Mesenchymal stem cell (in vitro differentiated cells and primary cell): ENCODE data around the gene EPHB6.

ENCODE experiments used
- DNase-seq: peaks from one replicate; pipeline ENCODE4 v3.0.0-alpha.2; 2013
- H2AFZ ChIP-seq: one replicate; pipeline ENCODE4 v1.6.1; 2013; ENCODE audit warnings: low read depth, mild to moderate bottlenecking, control low read depth, inconsistent platforms, low read length, moderate library complexity
- H2AK5ac ChIP-seq: 2 replicates; pipeline ENCODE4 v1.6.1; 2013; ENCODE audit warnings: low read length, moderate library complexity, mild to moderate bottlenecking, inconsistent platforms; ENCODE audit not compliant: severe bottlenecking
- H2BK120ac ChIP-seq: one replicate; pipeline ENCODE4 v1.6.1; 2013; ENCODE audit warnings: low read depth, mild to moderate bottlenecking, inconsistent platforms, low read length, moderate library complexity
- H2BK12ac ChIP-seq, 2 experiments: one replicate each; pipeline ENCODE4 v1.6.1; 2013; ENCODE audit warnings: inconsistent platforms in 2 of 2, low read length in 2 of 2, mild to moderate bottlenecking in 2 of 2, moderate library complexity in 2 of 2, control low read depth in 1 of 2
- H2BK15ac ChIP-seq: one replicate; pipeline ENCODE4 v1.6.1; 2013; ENCODE audit warnings: mild to moderate bottlenecking, low read depth, inconsistent platforms; ENCODE audit not compliant: poor library complexity, severe bottlenecking
- H2BK5ac ChIP-seq: 2 replicates; pipeline ENCODE4 v1.6.1; 2013; ENCODE audit warnings: low read depth, mild to moderate bottlenecking, low read length, control low read depth, inconsistent platforms; ENCODE audit not compliant: poor library complexity, severe bottlenecking
- H3K14ac ChIP-seq, 2 experiments: one replicate each; pipeline ENCODE4 v1.6.1; 2013; ENCODE audit warnings: inconsistent platforms in 2 of 2, low read length in 2 of 2, control low read depth in 1 of 2, mild to moderate bottlenecking in 1 of 2, moderate library complexity in 1 of 2
- H3K18ac ChIP-seq, 2 experiments: one replicate each; pipeline ENCODE4 v1.6.1; 2013; ENCODE audit warnings: inconsistent platforms in 2 of 2, low read length in 2 of 2, control low read depth in 1 of 2, low read depth in 1 of 2, mild to moderate bottlenecking in 1 of 2
- H3K23ac ChIP-seq, 2 experiments: one replicate each; pipeline ENCODE4 v1.6.1; 2013; ENCODE audit warnings: inconsistent platforms in 2 of 2, low read length in 2 of 2, mild to moderate bottlenecking in 2 of 2, moderate library complexity in 2 of 2, control low read depth in 1 of 2
- H3K27ac ChIP-seq: 2 replicates; pipeline ENCODE4 v1.5.1; 2013; ENCODE audit warnings: mild to moderate bottlenecking, moderate library complexity, low read length, control low read depth, inconsistent platforms; ENCODE audit not compliant: poor library complexity, severe bottlenecking
- H3K27me3 ChIP-seq, 2 experiments: 2 replicates each; pipeline versions ENCODE4 v1.6.1 to v1.7.0; 2013; ENCODE audit warnings: low read length in 2 of 2, mild to moderate bottlenecking in 2 of 2, moderate library complexity in 2 of 2, control low read depth in 1 of 2, inconsistent platforms in 1 of 2; ENCODE audit not compliant: control insufficient read depth in 1 of 2, insufficient read depth in 1 of 2
- H3K36me3 ChIP-seq, 2 experiments: 2 replicates each; pipeline versions ENCODE4 v1.6.1 to v1.7.0; 2013; ENCODE audit warnings: low read length in 2 of 2, control low read depth in 1 of 2, inconsistent platforms in 1 of 2, low read depth in 1 of 2, mild to moderate bottlenecking in 1 of 2; ENCODE audit not compliant: insufficient read depth in 2 of 2, control insufficient read depth in 1 of 2
- H3K4ac ChIP-seq, 2 experiments: one replicate each; pipeline ENCODE4 v1.6.1; 2013; ENCODE audit warnings: inconsistent platforms in 2 of 2, low read length in 2 of 2, mild to moderate bottlenecking in 2 of 2, moderate library complexity in 2 of 2, control low read depth in 1 of 2, low read depth in 1 of 2
- H3K4me1 ChIP-seq: 2 replicates; pipeline ENCODE4 v1.6.1; 2013; ENCODE audit warnings: low read depth, low read length, control low read depth; ENCODE audit not compliant: control insufficient read depth, insufficient read depth
- H3K4me2 ChIP-seq: 2 replicates; pipeline ENCODE4 v1.6.1; 2013; ENCODE audit warnings: low read length, mild to moderate bottlenecking, inconsistent platforms; ENCODE audit not compliant: poor library complexity, severe bottlenecking
- H3K4me3 ChIP-seq, 2 experiments: 2 replicates each; pipeline versions ENCODE4 v1.5.1 to v1.7.0; 2013; ENCODE audit warnings: low read length in 2 of 2, mild to moderate bottlenecking in 2 of 2, control low read depth in 1 of 2, low read depth in 1 of 2; ENCODE audit not compliant: insufficient read depth in 1 of 2
- H3K79me1 ChIP-seq: replicated peaks from 2 replicates; pipeline ENCODE4 v1.6.1; 2013; ENCODE audit warnings: mild to moderate bottlenecking, control low read depth, low read length, inconsistent platforms; ENCODE audit not compliant: poor library complexity, severe bottlenecking
- H3K9ac ChIP-seq: 2 replicates; pipeline ENCODE4 v1.7.0; 2013; ENCODE audit warnings: mild to moderate bottlenecking, low read length, moderate library complexity
- H3K9me3 ChIP-seq: 2 replicates; pipeline ENCODE4 v1.7.0; 2013; ENCODE audit warnings: mild to moderate bottlenecking, low read length; ENCODE audit not compliant: control insufficient read depth
- H4K8ac ChIP-seq: one replicate; pipeline ENCODE4 v1.6.1; 2013; ENCODE audit warnings: inconsistent platforms, mild to moderate bottlenecking, low read length, moderate library complexity
- H4K91ac ChIP-seq: one replicate; pipeline ENCODE4 v1.6.1; 2013; ENCODE audit warnings: mild to moderate bottlenecking, low read length, inconsistent platforms
- WGBS: methylation state at CpG from one replicate; pipeline ENCODE4 v1.1.7; 2013; ENCODE audit warnings: mixed read lengths; 5-methylcytosine and 5-hydroxymethylcytosine counted together

The EPHB6 gene

DNA sequence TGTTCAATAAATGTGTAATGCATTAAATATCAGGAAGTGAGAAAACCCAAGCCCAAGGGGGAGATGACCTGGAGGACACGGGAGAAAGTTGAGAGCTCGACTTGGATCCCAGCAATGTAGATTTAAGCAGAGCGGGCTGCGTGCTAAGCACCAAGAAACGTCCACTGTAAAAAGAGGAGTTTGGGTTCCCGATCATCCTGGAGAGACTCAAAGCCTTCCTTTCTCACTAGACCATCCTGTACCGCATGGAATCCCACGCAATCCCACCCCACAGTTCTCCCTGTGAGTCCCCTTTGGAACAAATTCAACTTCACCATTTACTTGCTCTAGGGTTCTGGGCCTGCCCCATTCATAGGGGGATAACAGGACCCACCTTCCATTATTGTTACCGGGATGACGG is 28.3 kb downstream of the EPHB6 start:
- H4K91ac ChIP-seq, result no peak overlapping the region
- H3K4me1 ChIP-seq, result peaks cover 1% of the 10 kb centered on the region
- WGBS, result 89% methylated on average over 10 of the region's 10 CpGs
- peaks cover 19 to 73% of the 10 kb centered on the region in 2 experiments for H3K27me3 ChIP-seq
- H3K23ac ChIP-seq, result no peak overlapping the region
- H3K79me1 ChIP-seq, result no peaks in the 10 kb centered on the region
- no peak overlapping the region for H3K14ac ChIP-seq
- no peak overlapping the region for H2BK120ac ChIP-seq
- no peaks in the 10 kb centered on the region for H3K36me3 ChIP-seq
- no peak overlapping the region for H2BK5ac ChIP-seq
- H4K8ac ChIP-seq, result no peak overlapping the region
- H3K4me3 ChIP-seq, result no peak overlapping the region
- H2BK12ac ChIP-seq, result no peak overlapping the region
- no peaks in the 10 kb centered on the region for H3K9me3 ChIP-seq
- H2BK15ac ChIP-seq, result no peak overlapping the region
- H3K4me2 ChIP-seq, result no peak overlapping the region
- H3K27ac ChIP-seq, result no peak overlapping the region
- no peak overlapping the region for H3K9ac ChIP-seq
- no peak for DNase-seq
- no peak overlapping the region for H2AFZ ChIP-seq
- H2AK5ac ChIP-seq, result no peak overlapping the region
- no peak overlapping the region for H3K18ac ChIP-seq
- no peak overlapping the region for H3K4ac ChIP-seq

DNA sequence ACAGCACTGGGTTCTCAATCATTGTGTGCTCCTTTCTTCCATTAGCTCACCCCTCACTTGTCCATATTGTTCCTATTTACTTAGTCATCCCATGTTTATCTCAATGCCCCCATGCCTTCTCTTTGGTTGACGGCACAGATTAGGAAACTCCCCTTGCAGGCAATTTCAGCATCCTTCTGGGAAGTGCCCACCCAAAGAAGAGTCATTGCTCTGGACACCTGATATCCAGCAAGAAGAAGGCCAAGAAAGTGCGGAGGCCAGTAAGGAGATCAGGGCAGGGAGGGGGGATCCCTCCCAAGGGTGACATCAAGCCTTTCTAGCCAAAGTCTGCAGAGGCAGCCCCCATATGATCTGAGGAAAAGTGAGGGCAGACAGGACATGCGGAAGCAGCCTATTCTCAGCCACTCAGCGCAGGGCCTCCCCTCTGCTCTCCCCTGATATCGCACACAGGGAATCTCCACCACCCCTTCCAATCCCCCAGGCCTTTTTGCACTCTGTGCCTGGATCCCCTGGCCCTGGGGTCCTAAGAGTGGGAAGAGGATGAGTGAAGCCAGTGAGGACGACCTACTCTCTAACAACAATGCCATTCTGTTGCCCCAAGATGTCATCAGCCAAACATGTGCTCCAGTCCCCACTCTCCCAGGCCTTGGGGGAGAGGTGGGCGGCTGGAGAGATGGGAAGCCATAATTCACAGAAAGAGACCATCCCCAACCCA is 28.9 kb downstream of the EPHB6 start:
- Histone ChIP-seq H3K79me1 (no peaks in the 10 kb centered on the region), H4K8ac (no peak overlapping the region), H3K27me3 (peaks cover 19 to 69% of the 10 kb centered on the region in 2 experiments), H2AK5ac (no peak overlapping the region), H2BK15ac (no peak overlapping the region), H3K18ac (no peak overlapping the region), H2BK12ac (no peak overlapping the region), H3K14ac (no peak overlapping the region), H2BK5ac (no peak overlapping the region), H3K23ac (no peak overlapping the region), H3K9ac (no peak overlapping the region), H4K91ac (no peak overlapping the region), H3K4ac (no peak overlapping the region), H2AFZ (no peak overlapping the region), H3K27ac (no peak overlapping the region), H2BK120ac (no peak overlapping the region), H3K9me3 (no peaks in the 10 kb centered on the region), H3K4me1 (peaks cover 1% of the 10 kb centered on the region), H3K4me3 (no peak overlapping the region), H3K36me3 (no peaks in the 10 kb centered on the region), H3K4me2 (no peak overlapping the region)
- WGBS, result 63% methylated on average over 4 of the region's 7 CpGs
- no peak for DNase-seq

DNA sequence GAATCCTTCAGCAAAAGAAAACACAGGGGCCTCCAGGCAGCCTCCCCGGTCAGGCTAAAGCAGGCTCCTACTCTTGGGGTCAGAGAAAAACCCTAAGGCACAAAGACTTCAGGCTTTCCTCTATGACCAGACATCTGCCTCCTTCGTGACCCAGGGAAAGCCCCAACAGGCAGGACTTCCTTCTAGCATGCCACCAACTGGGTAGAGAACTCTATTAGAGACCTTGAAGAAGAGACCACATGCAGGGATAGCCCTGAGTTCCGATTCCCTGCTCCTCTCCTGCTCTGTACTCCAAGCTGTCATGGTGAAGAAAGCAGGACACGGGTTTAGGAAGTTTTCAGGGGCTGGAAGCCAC is 29.4 kb downstream of the EPHB6 start:
- no peak overlapping the region for H3K14ac ChIP-seq
- no peak overlapping the region for H2BK15ac ChIP-seq
- no peak overlapping the region for H4K8ac ChIP-seq
- no peak overlapping the region for H3K23ac ChIP-seq
- no peak overlapping the region for H3K4ac ChIP-seq
- peaks cover 1% of the 10 kb centered on the region for H3K4me1 ChIP-seq
- no peaks in the 10 kb centered on the region for H3K9me3 ChIP-seq
- 68% methylated on average over 4 of the region's 4 CpGs for WGBS
- no peak overlapping the region for H3K4me3 ChIP-seq
- no peak overlapping the region for H3K27ac ChIP-seq
- no peak overlapping the region for H2BK12ac ChIP-seq
- no peak overlapping the region for H3K18ac ChIP-seq
- H3K4me2 ChIP-seq, result no peak overlapping the region
- peaks cover 19 to 66% of the 10 kb centered on the region in 2 experiments for H3K27me3 ChIP-seq
- no peak overlapping the region for H3K9ac ChIP-seq
- H2AK5ac ChIP-seq, result no peak overlapping the region
- DNase-seq, result no peak
- no peaks in the 10 kb centered on the region for H3K79me1 ChIP-seq
- H2AFZ ChIP-seq, result no peak overlapping the region
- no peaks in the 10 kb centered on the region for H3K36me3 ChIP-seq
- no peak overlapping the region for H2BK5ac ChIP-seq
- no peak overlapping the region for H4K91ac ChIP-seq
- no peak overlapping the region for H2BK120ac ChIP-seq

DNA sequence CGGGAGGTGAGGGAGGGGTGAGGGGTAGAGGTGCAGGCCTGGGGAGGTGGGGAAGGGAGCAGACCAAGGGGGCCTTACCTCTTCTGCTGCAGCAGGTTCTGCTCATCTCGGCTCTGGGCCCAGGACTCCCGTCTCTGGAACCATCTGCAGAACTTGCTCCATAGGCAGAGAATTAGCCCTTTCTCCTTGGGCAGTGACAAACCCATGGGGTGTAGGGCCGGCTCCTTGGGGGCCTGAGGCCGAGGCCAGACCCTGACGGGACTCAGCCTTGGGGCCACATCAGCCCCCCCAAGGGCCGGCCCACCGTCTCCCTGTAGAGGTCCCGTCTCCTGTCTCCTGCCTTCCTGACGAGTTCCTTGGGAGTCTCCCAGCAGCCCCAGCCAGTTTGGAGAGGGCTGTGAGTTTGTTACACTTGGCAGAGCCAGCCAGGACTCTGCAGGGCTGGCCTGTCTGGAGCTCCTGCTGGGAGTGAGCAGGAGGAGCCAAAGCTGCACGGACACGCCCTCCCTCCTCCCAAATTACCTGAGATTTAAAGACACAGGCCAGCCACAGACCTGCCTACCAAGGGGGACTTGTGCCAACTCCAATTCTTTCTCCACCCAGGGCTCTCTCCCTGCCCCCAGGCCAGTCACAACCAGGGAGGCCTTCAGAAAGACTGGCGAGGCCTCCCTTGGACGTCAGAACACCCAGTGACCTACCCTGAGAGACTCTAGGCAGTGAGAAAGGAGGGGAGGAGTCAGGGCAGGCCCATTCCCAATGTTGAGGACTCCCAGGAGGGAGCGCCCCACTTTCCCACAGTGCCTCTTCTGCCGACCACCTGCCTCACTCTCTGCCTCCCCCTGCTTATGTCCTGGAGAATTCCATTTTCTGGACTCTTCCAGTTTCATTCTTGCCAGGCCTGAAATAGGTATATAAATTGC is 30.7 kb downstream of the EPHB6 start, which contains the start of gene TRPV6:
Gene TRPV6, minus strand, starts transcription at position 435 of the 920 bp plus-strand sequence.
- no peaks in the 10 kb centered on the region for H3K36me3 ChIP-seq
- no peak within 1 kb of the TSS for H2BK15ac ChIP-seq
- no peak within 1 kb of the TSS for H3K4me3 ChIP-seq
- no peak within 1 kb of the TSS for H2BK12ac ChIP-seq
- H3K79me1 ChIP-seq, result no peaks in the 10 kb centered on the region
- no peak for DNase-seq
- H2AFZ ChIP-seq, result no peak within 1 kb of the TSS
- no peak within 1 kb of the TSS for H2BK120ac ChIP-seq
- no peak within 1 kb of the TSS for H4K8ac ChIP-seq
- H3K27ac ChIP-seq, result no peak within 1 kb of the TSS
- peaks cover 9 to 52% of the 10 kb centered on the region in 2 experiments for H3K27me3 ChIP-seq
- no peak within 1 kb of the TSS for H2AK5ac ChIP-seq
- H3K9me3 ChIP-seq, result no peaks in the 10 kb centered on the region
- no peak within 1 kb of the TSS for H2BK5ac ChIP-seq
- H4K91ac ChIP-seq, result no peak within 1 kb of the TSS
- WGBS, result 57% methylated on average over 9 of the region's 16 CpGs
- no peak within 1 kb of the TSS for H3K9ac ChIP-seq
- H3K23ac ChIP-seq, result no peak within 1 kb of the TSS
- H3K4ac ChIP-seq, result no peak within 1 kb of the TSS
- H3K4me1 ChIP-seq, result peaks cover 1% of the 10 kb centered on the region
- no peak within 1 kb of the TSS for H3K18ac ChIP-seq
- no peak within 1 kb of the TSS for H3K4me2 ChIP-seq
- H3K14ac ChIP-seq, result no peak within 1 kb of the TSS
